ENCODE results near the gene CBARP.

Gene CBARP

DNA sequence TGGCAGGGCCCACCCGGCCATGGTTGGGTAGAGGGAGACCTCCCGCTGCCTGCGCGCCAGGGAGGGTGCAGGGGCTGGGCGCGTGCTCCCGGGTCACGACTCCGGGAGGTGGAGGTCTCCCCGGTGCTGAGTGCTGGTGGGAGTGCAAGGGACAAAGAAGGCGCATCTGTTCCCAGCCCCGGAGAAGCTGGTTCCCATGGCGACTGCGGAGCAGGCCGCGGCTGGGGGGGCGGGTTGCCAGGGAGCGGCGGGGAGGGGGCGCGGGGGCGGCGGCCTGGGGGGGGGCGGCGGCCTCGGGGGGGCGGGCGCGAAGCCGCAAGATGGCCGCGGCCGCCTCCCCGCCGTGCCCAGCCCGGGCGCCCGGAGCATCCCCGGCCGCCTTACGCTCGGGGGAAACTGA, 1.2 kb downstream of the CBARP start:
- Histone ChIP-seq H3F3A (ENCODE audit: insufficient read depth) (peaks cover 21% of the 10 kb centered on the region), H3K9me2 (replicated peaks; ENCODE audit: insufficient read depth, low read length) (no peaks in the 10 kb centered on the region), H3K9ac (ENCODE audit: low read length) (no peak overlapping the region), H3K79me2 (ENCODE audit: insufficient read depth, low read length) (no peaks in the 10 kb centered on the region), H3K4me3 (ENCODE audit: insufficient read depth, low read length, poor library complexity, severe bottlenecking) (no peak overlapping the region), H3K27ac (ENCODE audit: low read depth, low read length) (no peak overlapping the region), H4K20me1 (ENCODE audit: low read depth, low read length) (no peaks in the 10 kb centered on the region), H3K27me3 (ENCODE audit: low read length) (no peaks in the 10 kb centered on the region), H3K36me3 (ENCODE audit: low read length) (no peaks in the 10 kb centered on the region), H2AFZ (ENCODE audit: low read depth, low read length, severe bottlenecking) (no peak overlapping the region), H3K9me3 (ENCODE audit: insufficient read depth, low read length) (no peaks in the 10 kb centered on the region), H3K4me2 (ENCODE audit: low read depth, low read length, poor library complexity, severe bottlenecking) (no peak overlapping the region)
- TF ChIP-seq, protein P1, sequence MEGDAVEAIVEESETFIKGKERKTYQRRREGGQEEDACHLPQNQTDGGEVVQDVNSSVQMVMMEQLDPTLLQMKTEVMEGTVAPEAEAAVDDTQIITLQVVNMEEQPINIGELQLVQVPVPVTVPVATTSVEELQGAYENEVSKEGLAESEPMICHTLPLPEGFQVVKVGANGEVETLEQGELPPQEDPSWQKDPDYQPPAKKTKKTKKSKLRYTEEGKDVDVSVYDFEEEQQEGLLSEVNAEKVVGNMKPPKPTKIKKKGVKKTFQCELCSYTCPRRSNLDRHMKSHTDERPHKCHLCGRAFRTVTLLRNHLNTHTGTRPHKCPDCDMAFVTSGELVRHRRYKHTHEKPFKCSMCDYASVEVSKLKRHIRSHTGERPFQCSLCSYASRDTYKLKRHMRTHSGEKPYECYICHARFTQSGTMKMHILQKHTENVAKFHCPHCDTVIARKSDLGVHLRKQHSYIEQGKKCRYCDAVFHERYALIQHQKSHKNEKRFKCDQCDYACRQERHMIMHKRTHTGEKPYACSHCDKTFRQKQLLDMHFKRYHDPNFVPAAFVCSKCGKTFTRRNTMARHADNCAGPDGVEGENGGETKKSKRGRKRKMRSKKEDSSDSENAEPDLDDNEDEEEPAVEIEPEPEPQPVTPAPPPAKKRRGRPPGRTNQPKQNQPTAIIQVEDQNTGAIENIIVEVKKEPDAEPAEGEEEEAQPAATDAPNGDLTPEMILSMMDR (IDR thresholded peaks at IDR 0.05; ENCODE audit: insufficient read depth, low read length, poor library complexity, severe bottlenecking) = no peak
- TF ChIP-seq EZH2phosphoT487 (conservative IDR thresholded peaks at IDR 0.05; ENCODE audit: low read length) = no peak

DNA sequence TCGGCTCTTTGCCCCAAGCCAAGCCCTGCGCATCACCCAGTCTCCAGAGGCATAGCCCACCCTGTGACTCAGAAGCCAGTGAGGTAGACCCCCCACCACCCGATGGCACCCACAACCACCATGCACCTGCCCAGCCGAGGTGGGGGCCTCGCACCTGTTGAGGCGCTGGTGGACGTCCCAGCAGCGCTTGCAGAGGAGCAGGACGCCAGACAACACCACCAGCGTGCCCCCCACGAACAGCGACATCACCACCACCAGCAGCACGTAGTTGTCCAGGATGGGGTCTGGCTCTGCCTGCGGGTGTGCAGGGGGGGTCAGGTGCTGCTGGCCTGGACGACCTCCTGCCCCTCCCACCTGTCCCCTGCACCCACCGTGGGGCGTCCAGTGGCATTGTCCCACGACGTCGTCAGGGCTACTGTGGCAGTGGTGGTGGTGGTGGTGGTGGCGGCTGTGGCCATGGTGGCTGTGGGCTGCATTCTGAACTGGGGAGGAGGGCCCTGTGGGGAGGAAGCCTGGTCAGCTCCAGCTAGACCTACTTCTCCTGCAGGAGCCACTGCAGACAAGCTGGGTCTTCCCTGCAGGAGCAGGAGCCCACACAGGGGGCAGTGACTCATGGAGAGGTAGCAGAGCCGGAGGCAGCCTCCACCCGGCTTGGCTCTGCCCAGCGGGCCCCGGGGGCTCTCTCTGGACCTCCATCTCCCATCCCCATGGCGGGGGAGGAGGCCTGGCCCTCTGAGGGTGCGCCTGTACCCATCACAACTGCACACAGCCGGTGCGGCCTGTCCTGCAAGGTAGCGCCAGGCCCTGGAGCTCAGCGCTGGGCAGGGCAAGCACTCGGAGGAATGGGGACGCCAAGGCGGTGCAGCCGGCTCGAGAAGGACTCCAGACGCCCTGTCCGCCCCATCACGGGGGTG, 1.9 kb downstream of the CBARP start:
- Histone ChIP-seq H3K79me2 (ENCODE audit: insufficient read depth, low read length) (no peaks in the 10 kb centered on the region), H3K9me3 (ENCODE audit: insufficient read depth, low read length) (no peaks in the 10 kb centered on the region), H2AFZ (ENCODE audit: low read depth, low read length, severe bottlenecking) (no peak overlapping the region), H3K36me3 (ENCODE audit: low read length) (no peaks in the 10 kb centered on the region), H3F3A (ENCODE audit: insufficient read depth) (peaks cover 16% of the 10 kb centered on the region), H3K27me3 (ENCODE audit: low read length) (no peaks in the 10 kb centered on the region), H3K4me3 (ENCODE audit: insufficient read depth, low read length, poor library complexity, severe bottlenecking) (no peak overlapping the region), H3K4me2 (ENCODE audit: low read depth, low read length, poor library complexity, severe bottlenecking) (no peak overlapping the region), H3K9ac (ENCODE audit: low read length) (no peak overlapping the region), H4K20me1 (ENCODE audit: low read depth, low read length) (no peaks in the 10 kb centered on the region), H3K27ac (ENCODE audit: low read depth, low read length) (no peak overlapping the region), H3K9me2 (replicated peaks; ENCODE audit: insufficient read depth, low read length) (no peaks in the 10 kb centered on the region)
- TF ChIP-seq, protein P1 (IDR thresholded peaks at IDR 0.05; ENCODE audit: insufficient read depth, low read length, poor library complexity, severe bottlenecking) = no peak
- TF ChIP-seq EZH2phosphoT487 (conservative IDR thresholded peaks at IDR 0.05; ENCODE audit: low read length) = no peak

DNA sequence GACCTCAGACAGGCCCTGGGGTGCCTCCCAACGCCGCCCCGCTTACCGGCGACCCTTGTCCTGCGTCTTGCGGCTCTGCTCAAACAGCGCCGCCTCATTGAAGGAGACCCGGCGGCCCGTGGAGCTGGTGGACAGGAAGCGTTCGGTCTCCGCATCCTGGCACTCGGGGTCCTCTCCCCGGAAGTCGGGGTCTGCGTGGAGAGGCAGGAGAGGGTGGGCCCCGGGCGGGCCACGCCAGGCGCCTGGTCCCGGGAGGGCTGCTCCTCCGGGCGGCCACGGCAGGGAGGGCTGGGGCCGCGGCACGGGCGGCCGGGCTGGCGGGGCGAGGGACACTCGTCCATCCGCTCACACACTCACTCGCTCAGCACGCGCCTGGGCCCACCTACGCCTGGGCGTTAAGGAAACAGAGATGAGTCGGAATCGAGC, 2.8 kb downstream of the CBARP start:
- no peaks in the 10 kb centered on the region for H4K20me1 ChIP-seq (ENCODE audit: low read depth, low read length)
- TF ChIP-seq, protein P1 (IDR thresholded peaks at IDR 0.05; ENCODE audit: insufficient read depth, low read length, poor library complexity, severe bottlenecking) = no peak
- TF ChIP-seq EZH2phosphoT487 (conservative IDR thresholded peaks at IDR 0.05; ENCODE audit: low read length) = no peak
- H3K9me3 ChIP-seq (ENCODE audit: insufficient read depth, low read length) = no peaks in the 10 kb centered on the region
- no peaks in the 10 kb centered on the region for H3K9me2 ChIP-seq (replicated peaks; ENCODE audit: insufficient read depth, low read length)
- H2AFZ ChIP-seq (ENCODE audit: low read depth, low read length, severe bottlenecking) = no peak overlapping the region
- no peak overlapping the region for H3K9ac ChIP-seq (ENCODE audit: low read length)
- no peaks in the 10 kb centered on the region for H3K27me3 ChIP-seq (ENCODE audit: low read length)
- H3K4me2 ChIP-seq (ENCODE audit: low read depth, low read length, poor library complexity, severe bottlenecking) = no peak overlapping the region
- no peaks in the 10 kb centered on the region for H3K79me2 ChIP-seq (ENCODE audit: insufficient read depth, low read length)
- no peak overlapping the region for H3K4me3 ChIP-seq (ENCODE audit: insufficient read depth, low read length, poor library complexity, severe bottlenecking)
- H3K27ac ChIP-seq (ENCODE audit: low read depth, low read length) = no peak overlapping the region
- peaks cover 16% of the 10 kb centered on the region for H3F3A ChIP-seq (ENCODE audit: insufficient read depth)
- no peaks in the 10 kb centered on the region for H3K36me3 ChIP-seq (ENCODE audit: low read length)

Data from SU-DHL-6 (cell line).